A673 (cell line): ENCODE data around the gene GET4. TPM values are rescaled to one million over a fixed set of nuclear protein-coding genes. Genes with fewer than 3 reads are reported as not detected.

Experiments
- BruUV-seq: library from RNA; stranded (reverse); fragments of 400-500 nt; replicated peaks from 2 replicates; lab custom pipeline; 2021; lab: Mats Ljungman, UMichigan
- CTCF ChIA-PET: fragments of 300-600 bp; sonication (Branson Sonifier 250); formaldehyde crosslinking; loops from one replicate; lab custom pipeline; 2022; ENCODE audit warnings: antibody characterized with exemption; lab: Charles Lee
- POLR2A ChIA-PET: fragments of 300-600 bp; sonication (Branson Sonifier 250); formaldehyde crosslinking; loops from one replicate; lab custom pipeline; 2022; ENCODE audit warnings: antibody characterized with exemption; ENCODE audit not compliant: low non-redundant PET; lab: Charles Lee
- DNase-seq: peaks from one replicate; pipeline ENCODE4 v3.0.0-alpha.2; 2015; ENCODE audit warnings: low spot score
- H3K27ac ChIP-seq: fragments of 200-600 bp; sonication (generic); 2 replicates; pipeline ENCODE4 v1.5.1; 2016; ENCODE audit warnings: mixed run types, low read depth, mild to moderate bottlenecking, mixed read lengths, antibody characterized with exemption, low read length; ENCODE audit not compliant: poor library complexity, severe bottlenecking
- H3K27me3 ChIP-seq: fragments of 200-600 bp; sonication (generic); replicated peaks from 2 replicates; pipeline ENCODE4 v1.6.1; 2017; ENCODE audit warnings: mixed run types, low read depth, mild to moderate bottlenecking, mixed read lengths, antibody characterized with exemption, low read length; ENCODE audit not compliant: insufficient read depth, poor library complexity
- H3K36me3 ChIP-seq: fragments of 200-600 bp; sonication (generic); 2 replicates; pipeline ENCODE4 v1.6.1; 2016; ENCODE audit warnings: mixed run types, mild to moderate bottlenecking, mixed read lengths, antibody characterized with exemption, low read length; ENCODE audit not compliant: insufficient read depth, poor library complexity, severe bottlenecking
- H3K4me1 ChIP-seq: fragments of 200-600 bp; sonication (generic); 2 replicates; pipeline ENCODE4 v1.6.1; 2017; ENCODE audit warnings: mixed run types, mild to moderate bottlenecking, mixed read lengths, antibody characterized with exemption, low read length; ENCODE audit not compliant: insufficient read depth, poor library complexity, severe bottlenecking
- H3K4me3 ChIP-seq: fragments of 200-600 bp; sonication (generic); 2 replicates; pipeline ENCODE4 v1.5.1; 2016; ENCODE audit warnings: low read depth, mixed run types, mild to moderate bottlenecking, mixed read lengths, low read length; ENCODE audit not compliant: poor library complexity, severe bottlenecking
- H3K9me3 ChIP-seq: fragments of 200-600 bp; sonication (generic); 2 replicates; pipeline ENCODE4 v1.6.1; 2016; ENCODE audit warnings: mixed run types, low read depth, mild to moderate bottlenecking, mixed read lengths, antibody characterized with exemption, low read length; ENCODE audit not compliant: poor library complexity, severe bottlenecking
- EZH2 ChIP-seq: fragments of 200-600 bp; sonication (generic); IDR thresholded peaks from 2 replicates; pipeline ENCODE4 v1.6.1; 2017; ENCODE audit warnings: borderline replicate concordance, low read depth, mild to moderate bottlenecking, mixed read lengths, antibody characterized with exemption, low read length; ENCODE audit not compliant: poor library complexity, severe bottlenecking
- intact Hi-C: fragments of 100-400 bp; cut with micrococcal nuclease; formaldehyde crosslinking; loops from one replicate; pipeline ENCODE4 v1.10.0; 2022; ENCODE audit not compliant: unreplicated experiment
- total RNA-seq: library from RNA; stranded (reverse); gene quantifications from 2 replicates; pipeline ENCODE4 v1.2.3, GENCODE V29; 2021
- TF ChIP-seq, protein P1 (sequence below): fragments of 300-800, 200-600 bp; sonication (generic); conservative IDR thresholded peaks from 2 replicates; pipeline ENCODE4 v1.5.1; 2017; ENCODE audit warnings: low read depth, mild to moderate bottlenecking, antibody characterized with exemption, low read length, moderate library complexity, mixed read lengths

The GET4 gene
- total RNA-seq, 1 experiment from 2014 or later: 49.7 TPM

DNA sequence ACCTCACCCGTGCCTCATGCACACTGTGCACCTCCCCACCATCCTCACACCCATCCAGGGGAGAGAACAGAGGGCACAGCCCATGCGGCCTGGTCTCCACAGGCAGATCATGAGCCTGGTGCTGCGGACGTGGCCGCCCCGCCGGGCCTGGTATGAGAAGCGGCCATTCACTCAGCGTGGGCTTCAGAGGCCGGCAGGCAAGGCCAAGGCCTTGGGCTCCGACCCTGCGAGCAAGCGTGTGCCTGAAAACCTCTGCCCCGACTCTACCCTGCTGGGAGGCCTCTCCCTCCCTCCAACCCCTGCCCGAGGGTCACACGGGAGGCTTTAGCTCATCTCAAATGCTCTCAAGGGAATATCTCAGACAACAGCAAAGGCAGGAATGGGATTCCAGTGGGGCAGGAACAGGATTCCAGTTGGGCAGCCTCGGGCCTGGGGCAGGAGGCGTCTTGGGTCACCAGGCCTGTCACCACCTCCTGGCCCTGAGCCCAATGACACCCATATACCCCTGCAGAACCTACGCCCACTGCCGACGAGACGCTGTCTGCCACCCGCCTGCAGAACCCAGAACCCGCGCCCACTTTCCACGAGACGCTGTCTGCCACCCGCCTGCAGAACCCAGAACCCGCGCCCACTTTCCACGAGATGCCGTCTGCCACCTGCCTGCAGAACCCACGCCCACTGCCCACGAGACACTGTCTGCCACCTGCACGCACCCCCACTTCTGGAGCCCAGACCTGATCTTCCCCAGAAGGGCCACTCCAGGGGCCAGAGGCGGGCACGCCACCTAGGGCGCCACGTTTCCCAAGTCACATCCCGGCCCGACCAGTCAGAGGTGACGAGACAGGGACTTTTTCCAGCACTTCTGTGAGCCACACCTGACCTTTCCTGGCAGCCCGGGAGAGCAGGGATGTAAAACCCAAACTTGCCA lies 39.2 kb downstream of the GET4 start:
- CTCF ChIA-PET: no interaction called here

DNA sequence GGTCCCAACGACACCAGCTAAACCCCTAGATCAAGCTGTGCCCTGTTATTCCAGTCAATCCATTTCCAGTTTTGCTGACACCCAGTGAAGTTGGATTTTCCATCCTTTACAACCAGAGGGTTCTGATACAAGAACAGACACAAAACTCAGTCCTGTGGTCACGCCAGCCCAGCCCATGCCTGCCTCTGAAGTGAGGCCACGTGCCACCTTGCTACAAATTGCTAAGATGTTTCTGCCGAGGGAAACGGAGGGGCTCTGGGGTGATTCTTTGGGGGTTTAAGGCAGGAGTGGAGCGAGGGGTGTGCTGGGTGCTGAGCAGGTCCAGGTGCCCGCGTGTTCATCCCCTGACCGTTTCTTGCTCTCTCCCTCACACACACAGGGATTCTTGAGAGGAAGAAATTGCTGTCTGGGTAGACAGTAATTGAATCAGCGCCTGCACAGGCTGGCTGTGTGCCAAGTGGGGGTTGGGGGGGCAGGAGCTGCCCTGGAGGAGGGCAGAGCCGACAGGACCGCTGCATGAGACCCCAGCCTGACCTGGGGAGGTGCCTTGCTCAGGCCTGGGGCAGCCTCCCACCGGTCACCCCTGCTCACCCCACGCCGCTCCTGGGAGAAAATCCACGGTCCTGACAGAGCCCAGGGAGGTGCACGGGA lies 40.1 kb downstream of the GET4 start:
- Histone ChIP-seq H3K36me3 (no peaks in the 10 kb centered on the region), H3K4me3 (no peak overlapping the region), H3K27ac (no peak overlapping the region), H3K27me3 (no peaks in the 10 kb centered on the region), H3K4me1 (peaks cover 8% of the 10 kb centered on the region), H3K9me3 (no peaks in the 10 kb centered on the region)
- TF ChIP-seq EZH2: no peak
- TF ChIP-seq, protein P1, sequence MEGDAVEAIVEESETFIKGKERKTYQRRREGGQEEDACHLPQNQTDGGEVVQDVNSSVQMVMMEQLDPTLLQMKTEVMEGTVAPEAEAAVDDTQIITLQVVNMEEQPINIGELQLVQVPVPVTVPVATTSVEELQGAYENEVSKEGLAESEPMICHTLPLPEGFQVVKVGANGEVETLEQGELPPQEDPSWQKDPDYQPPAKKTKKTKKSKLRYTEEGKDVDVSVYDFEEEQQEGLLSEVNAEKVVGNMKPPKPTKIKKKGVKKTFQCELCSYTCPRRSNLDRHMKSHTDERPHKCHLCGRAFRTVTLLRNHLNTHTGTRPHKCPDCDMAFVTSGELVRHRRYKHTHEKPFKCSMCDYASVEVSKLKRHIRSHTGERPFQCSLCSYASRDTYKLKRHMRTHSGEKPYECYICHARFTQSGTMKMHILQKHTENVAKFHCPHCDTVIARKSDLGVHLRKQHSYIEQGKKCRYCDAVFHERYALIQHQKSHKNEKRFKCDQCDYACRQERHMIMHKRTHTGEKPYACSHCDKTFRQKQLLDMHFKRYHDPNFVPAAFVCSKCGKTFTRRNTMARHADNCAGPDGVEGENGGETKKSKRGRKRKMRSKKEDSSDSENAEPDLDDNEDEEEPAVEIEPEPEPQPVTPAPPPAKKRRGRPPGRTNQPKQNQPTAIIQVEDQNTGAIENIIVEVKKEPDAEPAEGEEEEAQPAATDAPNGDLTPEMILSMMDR: no peak
- DNase-seq: no peak
- intact Hi-C loops: no loop called here
- BruUV-seq: no TSS peak
- CTCF ChIA-PET: no interaction called here
- POLR2A ChIA-PET: no interaction called here

More for the DNA sequence above, 39.2 kb downstream of the GET4 start:
- no peak for DNase-seq
- Histone ChIP-seq H3K9me3 (no peaks in the 10 kb centered on the region), H3K36me3 (no peaks in the 10 kb centered on the region), H3K4me3 (no peak overlapping the region), H3K27ac (no peak overlapping the region), H3K27me3 (no peaks in the 10 kb centered on the region), H3K4me1 (peaks cover 9% of the 10 kb centered on the region)
- POLR2A ChIA-PET: no interaction called here
- no peak for TF ChIP-seq EZH2
- TF ChIP-seq, protein P1: no peak
- BruUV-seq: no TSS peak
- intact Hi-C loops: no loop called here

DNA sequence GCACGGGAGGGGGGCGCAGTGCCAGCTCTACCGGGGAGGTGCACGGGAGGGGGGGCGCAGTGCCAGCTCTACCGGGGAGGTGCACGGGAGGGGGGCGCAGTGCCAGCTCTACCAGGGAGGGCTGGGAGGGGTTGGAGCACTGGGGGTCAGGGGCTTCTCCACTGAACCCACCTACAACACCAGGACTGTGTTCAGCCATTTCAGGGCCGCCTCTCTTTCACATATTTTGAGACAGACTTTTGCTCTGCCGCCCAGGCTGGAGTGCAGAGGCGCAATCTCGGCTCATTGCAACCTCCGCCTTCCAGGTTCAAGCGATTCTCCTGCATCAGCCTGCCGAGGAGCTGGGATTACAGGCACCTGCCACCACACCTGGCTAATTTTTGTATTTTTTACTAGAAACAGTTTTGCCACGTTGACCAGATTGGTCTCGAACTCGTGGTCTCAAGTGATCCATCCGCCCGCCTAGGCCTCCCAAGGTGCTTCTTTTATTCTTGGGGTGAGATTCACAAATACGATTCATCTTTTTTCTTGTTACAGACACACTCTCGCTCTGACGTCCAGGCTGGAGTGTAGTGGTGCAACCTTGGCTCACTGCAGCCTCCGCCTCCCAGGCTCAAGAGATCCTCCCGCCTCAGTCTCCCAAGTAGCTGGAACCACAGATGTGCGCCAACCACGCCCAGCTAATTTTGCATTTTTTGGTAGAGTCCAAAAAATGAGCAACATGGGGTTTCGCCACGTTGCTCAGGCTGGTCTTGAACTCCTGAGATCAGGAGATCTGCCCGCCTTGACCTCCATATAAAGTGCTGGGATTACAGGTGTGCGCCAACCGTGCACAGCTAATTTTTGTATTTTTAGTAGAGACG lies 41.1 kb downstream of the GET4 start:
- H3K9me3 ChIP-seq: no peaks in the 10 kb centered on the region
- DNase-seq: no peak
- H3K27me3 ChIP-seq: no peaks in the 10 kb centered on the region
- no peaks in the 10 kb centered on the region for H3K36me3 ChIP-seq
- no peak overlapping the region for H3K27ac ChIP-seq
- POLR2A ChIA-PET: no interaction called here
- intact Hi-C loops: no loop called here
- BruUV-seq: no TSS peak
- H3K4me1 ChIP-seq: peaks cover 8% of the 10 kb centered on the region
- no peak overlapping the region for H3K4me3 ChIP-seq
- CTCF ChIA-PET: no interaction called here
- TF ChIP-seq, protein P1: no peak
- no peak for TF ChIP-seq EZH2
